Keratinocyte (primary cell): Measurements from ENCODE around the gene ZNF627. TPM values are rescaled to one million over a fixed set of nuclear protein-coding genes. Genes with fewer than 3 reads are reported as not detected.

ENCODE experiments used
- DNase-seq: peaks from one replicate; pipeline ENCODE4 v3.0.0-alpha.2; 2011; ENCODE audit warnings: low read depth, missing footprints, low spot score
- FAIRE-seq: peaks from 2 replicates; lab custom pipeline; 2011; peaks lifted over from hg19 to GRCh38; lab: Jason Lieb, UNC
- H2AFZ ChIP-seq: 2 replicates; pipeline ENCODE4 v1.6.0; 2012; ENCODE audit warnings: low read length, control low read depth, inconsistent platforms; ENCODE audit not compliant: control insufficient read depth
- H3K27ac ChIP-seq: 2 replicates; pipeline ENCODE4 v1.5.1; 2011; ENCODE audit warnings: low read length; ENCODE audit not compliant: control insufficient read depth, insufficient read depth
- H3K27me3 ChIP-seq: 3 replicates; pipeline ENCODE4 v1.6.0; 2011; ENCODE audit warnings: low read length; ENCODE audit not compliant: control insufficient read depth, insufficient read depth; ENCODE audit errors: extremely low read depth
- H3K36me3 ChIP-seq, 2 experiments: 2 replicates in 1 of 2; 3 replicates in 1 of 2; pipeline ENCODE4 v1.5.1; 2011; ENCODE audit warnings: low read length in 2 of 2, mild to moderate bottlenecking in 1 of 2; ENCODE audit not compliant: control insufficient read depth in 2 of 2, insufficient read depth in 2 of 2; ENCODE audit errors: extremely low read depth in 1 of 2
- H3K4me1 ChIP-seq: 3 replicates; pipeline ENCODE4 v1.5.1; 2011; ENCODE audit warnings: low read length; ENCODE audit not compliant: control insufficient read depth, insufficient read depth; ENCODE audit errors: extremely low read depth
- H3K4me2 ChIP-seq: 3 replicates; pipeline ENCODE4 v1.6.0; 2011; ENCODE audit warnings: low read depth, low read length; ENCODE audit not compliant: control insufficient read depth, insufficient read depth; ENCODE audit errors: extremely low read depth
- H3K4me3 ChIP-seq, 3 experiments: fragments of 200-600 bp in 1 of 3; sonication (generic) in 1 of 3; 2 replicates in 2 of 3; 3 replicates in 1 of 3; pipeline ENCODE4 v1.5.1; 2011 to 2016; ENCODE audit warnings: low read length in 3 of 3, mild to moderate bottlenecking in 3 of 3, control low read depth in 2 of 3, inconsistent platforms in 1 of 3, low read depth in 1 of 3, mixed read lengths in 1 of 3, mixed run types in 1 of 3, moderate library complexity in 1 of 3; ENCODE audit not compliant: control insufficient read depth in 2 of 3, insufficient read depth in 2 of 3; ENCODE audit errors: extremely low read depth in 1 of 3
- H3K79me2 ChIP-seq: 2 replicates; pipeline ENCODE4 v1.6.0; 2012; ENCODE audit warnings: low read length; ENCODE audit not compliant: control insufficient read depth, insufficient read depth
- H3K9ac ChIP-seq: 3 replicates; pipeline ENCODE4 v1.6.0; 2011; ENCODE audit warnings: low read length; ENCODE audit not compliant: control insufficient read depth, insufficient read depth; ENCODE audit errors: extremely low read depth
- H3K9me1 ChIP-seq: 3 replicates; pipeline ENCODE4 v1.6.0; 2011; ENCODE audit warnings: low read length; ENCODE audit not compliant: control insufficient read depth, insufficient read depth; ENCODE audit errors: extremely low read depth
- H3K9me3 ChIP-seq: 2 replicates; pipeline ENCODE4 v1.5.1; 2012; ENCODE audit warnings: low read depth, low read length; ENCODE audit not compliant: control insufficient read depth
- H4K20me1 ChIP-seq: 3 replicates; pipeline ENCODE4 v1.6.0; 2011; ENCODE audit warnings: low read length; ENCODE audit not compliant: control insufficient read depth, insufficient read depth; ENCODE audit errors: extremely low read depth
- EZH2 ChIP-seq: IDR thresholded peaks from one replicate; pipeline ENCODE4 v1.6.1; 2012; ENCODE audit warnings: inconsistent platforms, mild to moderate bottlenecking, low read length, moderate library complexity
- dilution Hi-C: fragments of 300-500 bp; cut with MboI; formaldehyde crosslinking; loops from one replicate; pipeline ENCODE4 v1.7.0; 2020; ENCODE audit warnings: low sequenced_read_pairs; ENCODE audit not compliant: extremely low pct_ligation_motif_present
- polyA plus RNA-seq, 5 experiments: library from polyadenylated mRNA; depleted of rRNA in 3 of 5; stranded (reverse) in 3 of 5; stranded (forward) in 1 of 5; unstranded in 1 of 5; fragments of >200 nt; gene quantifications; 1 replicate in 1 of 5; 2 replicates in 3 of 5; 3 replicates in 1 of 5; pipeline versions ENCODE4 v1.2.1 to v1.2.3, GENCODE V29; 2011 to 2012; ENCODE audit warnings: missing spikeins in 2 of 5, low read depth in 1 of 5, low replicate concordance in 1 of 5
- TF ChIP-seq, protein P1 (sequence below), 3 experiments: IDR thresholded peaks in 1 of 3; conservative IDR thresholded peaks in 1 of 3; optimal IDR thresholded peaks in 1 of 3; 2 replicates in 2 of 3; 3 replicates in 1 of 3; pipeline versions ENCODE3 to v1.5.1; 2011; ENCODE audit warnings: low read length in 3 of 3, mild to moderate bottlenecking in 3 of 3, moderate library complexity in 2 of 3, control low read depth in 1 of 3, inconsistent platforms in 1 of 3; ENCODE audit not compliant: insufficient read depth in 2 of 3; ENCODE audit errors: extremely low read depth in 1 of 3

The ZNF627 gene
- polyA plus RNA-seq, 1 donor (not counting 4 experiments of a cell fraction or from before 2014, with no cell fraction given) = 8.5 TPM

DNA sequence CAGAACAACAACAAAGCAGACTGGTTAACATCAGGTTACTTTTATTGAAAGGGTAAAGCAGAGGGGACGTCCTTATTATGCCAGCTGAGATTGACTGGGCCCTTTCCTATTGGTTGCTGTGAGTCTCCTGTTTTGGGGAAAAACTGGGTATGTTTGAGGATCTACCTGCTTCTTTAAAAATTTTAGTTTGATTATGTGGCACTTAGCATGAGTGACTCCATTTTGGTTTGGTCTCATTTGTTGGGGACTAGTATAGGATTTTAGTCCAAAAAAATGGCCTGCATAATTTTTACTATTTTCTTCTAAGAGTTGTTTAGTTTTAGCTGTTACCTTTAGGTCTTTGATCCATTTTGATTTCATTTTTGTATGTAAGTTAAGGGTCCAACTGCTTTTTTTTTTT is 14.4 kb downstream of the ZNF627 start:
- no peak for DNase-seq
- TF ChIP-seq EZH2 = no peak
- TF ChIP-seq, protein P1, sequence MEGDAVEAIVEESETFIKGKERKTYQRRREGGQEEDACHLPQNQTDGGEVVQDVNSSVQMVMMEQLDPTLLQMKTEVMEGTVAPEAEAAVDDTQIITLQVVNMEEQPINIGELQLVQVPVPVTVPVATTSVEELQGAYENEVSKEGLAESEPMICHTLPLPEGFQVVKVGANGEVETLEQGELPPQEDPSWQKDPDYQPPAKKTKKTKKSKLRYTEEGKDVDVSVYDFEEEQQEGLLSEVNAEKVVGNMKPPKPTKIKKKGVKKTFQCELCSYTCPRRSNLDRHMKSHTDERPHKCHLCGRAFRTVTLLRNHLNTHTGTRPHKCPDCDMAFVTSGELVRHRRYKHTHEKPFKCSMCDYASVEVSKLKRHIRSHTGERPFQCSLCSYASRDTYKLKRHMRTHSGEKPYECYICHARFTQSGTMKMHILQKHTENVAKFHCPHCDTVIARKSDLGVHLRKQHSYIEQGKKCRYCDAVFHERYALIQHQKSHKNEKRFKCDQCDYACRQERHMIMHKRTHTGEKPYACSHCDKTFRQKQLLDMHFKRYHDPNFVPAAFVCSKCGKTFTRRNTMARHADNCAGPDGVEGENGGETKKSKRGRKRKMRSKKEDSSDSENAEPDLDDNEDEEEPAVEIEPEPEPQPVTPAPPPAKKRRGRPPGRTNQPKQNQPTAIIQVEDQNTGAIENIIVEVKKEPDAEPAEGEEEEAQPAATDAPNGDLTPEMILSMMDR (optimal IDR thresholded peaks at IDR 0.05 in 1 of 3, IDR thresholded peaks at IDR 0.05 in 1 of 3, conservative IDR thresholded peaks at IDR 0.05 in 1 of 3; ENCODE audit: extremely low read depth in 1 of 3, insufficient read depth in 2 of 3, low read length in 3 of 3) = no peak
- Histone ChIP-seq H3K4me1 (no peaks in the 10 kb centered on the region), H3K27ac (no peak overlapping the region), H3K9me3 (peaks cover 4% of the 10 kb centered on the region), H3K79me2 (peaks cover 4% of the 10 kb centered on the region), H3K9me1 (no peaks in the 10 kb centered on the region), H3K36me3 (peaks cover 9 to 11% of the 10 kb centered on the region in 2 experiments), H3K4me2 (no peak overlapping the region), H4K20me1 (no peaks in the 10 kb centered on the region), H3K4me3 (no peak overlapping the region), H3K27me3 (no peaks in the 10 kb centered on the region), H2AFZ (no peak overlapping the region), H3K9ac (no peak overlapping the region)
- FAIRE-seq = no peak
- dilution Hi-C loops = no loop called here

DNA sequence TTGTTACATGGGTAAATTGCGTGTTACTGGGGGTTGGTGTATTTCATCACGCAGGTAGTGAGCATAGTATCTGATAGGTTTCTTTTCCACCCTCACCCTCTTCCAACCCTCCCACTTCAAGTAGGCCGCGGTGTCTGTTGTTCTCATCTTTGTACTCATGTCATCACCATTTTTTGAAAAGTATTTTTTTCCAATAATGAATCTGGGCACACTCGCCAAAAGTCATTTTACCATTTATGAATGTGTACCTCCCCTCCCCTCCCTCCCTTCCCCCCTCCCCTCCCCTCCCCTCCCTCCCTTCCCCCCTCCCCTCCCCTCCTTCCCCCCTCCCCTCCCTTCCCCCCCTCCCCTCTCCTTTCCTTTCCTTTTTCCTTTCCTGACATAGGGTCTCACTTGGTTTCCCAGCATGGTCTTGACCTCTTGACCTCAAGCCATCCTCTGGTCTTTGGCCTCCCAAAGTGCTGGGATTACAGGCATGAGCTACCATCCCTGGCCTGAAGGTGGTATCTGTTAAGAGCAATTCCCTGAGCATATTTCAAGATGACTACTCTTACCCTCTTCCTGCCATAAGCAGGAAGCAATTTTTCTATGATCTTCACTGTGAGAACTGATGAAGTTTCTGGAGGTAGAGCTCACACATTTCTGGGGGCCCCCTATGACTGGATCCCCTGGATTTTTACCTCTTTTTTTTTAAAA is 15.7 kb downstream of the ZNF627 start:
- dilution Hi-C loops = no loop called here

More for the DNA sequence above, 15.7 kb downstream of the ZNF627 start:
- FAIRE-seq (no peak), DNase-seq (no peak)
- H4K20me1 ChIP-seq = no peaks in the 10 kb centered on the region
- peaks cover 15 to 24% of the 10 kb centered on the region in 2 experiments for H3K36me3 ChIP-seq
- peaks cover 4% of the 10 kb centered on the region for H3K79me2 ChIP-seq
- no peak for TF ChIP-seq EZH2
- TF ChIP-seq, protein P1 (optimal IDR thresholded peaks at IDR 0.05 in 1 of 3, IDR thresholded peaks at IDR 0.05 in 1 of 3, conservative IDR thresholded peaks at IDR 0.05 in 1 of 3; ENCODE audit: extremely low read depth in 1 of 3, insufficient read depth in 2 of 3, low read length in 3 of 3) = no peak
- no peaks in the 10 kb centered on the region for H3K9me1 ChIP-seq
- H3K9ac ChIP-seq = no peak overlapping the region
- no peak overlapping the region for H3K4me3 ChIP-seq
- H3K9me3 ChIP-seq = peaks cover 16% of the 10 kb centered on the region
- H3K27ac ChIP-seq = no peak overlapping the region
- no peaks in the 10 kb centered on the region for H3K27me3 ChIP-seq
- H3K4me1 ChIP-seq = no peaks in the 10 kb centered on the region
- H2AFZ ChIP-seq = no peak overlapping the region
- no peak overlapping the region for H3K4me2 ChIP-seq
